SK-N-MC (cell line): Measurements from ENCODE around the gene GPAM.

ENCODE experiments used
- DNase-seq: peaks from one replicate; pipeline ENCODE4 v3.0.0-alpha.2; 2011; ENCODE audit warnings: low read depth, low spot score
- H3K27ac ChIP-seq: fragments of 200-600 bp; sonication (generic); 2 replicates; pipeline ENCODE4 v1.5.1; 2016; ENCODE audit warnings: mixed run types
- H3K36me3 ChIP-seq: fragments of 200-600 bp; sonication (generic); 2 replicates; pipeline ENCODE4 v1.6.1; 2017; ENCODE audit warnings: antibody characterized with exemption, low read length, mixed read lengths; ENCODE audit not compliant: insufficient read depth
- H3K4me3 ChIP-seq: fragments of 200-600 bp; sonication (generic); 2 replicates; pipeline ENCODE4 v1.5.1; 2016
- H3K9ac ChIP-seq: fragments of 200-600 bp; sonication (generic); 2 replicates; pipeline ENCODE4 v1.8.0; 2017; ENCODE audit warnings: mixed run types, mixed read lengths; ENCODE audit not compliant: insufficient read length
- H3K9me3 ChIP-seq: fragments of 200-600 bp; sonication (generic); 2 replicates; pipeline ENCODE4 v1.6.1; 2017; ENCODE audit warnings: low read depth, mild to moderate bottlenecking, antibody characterized with exemption, low read length, moderate library complexity, mixed read lengths
- EZH2 ChIP-seq: fragments of 200-600 bp; sonication (generic); IDR thresholded peaks from one replicate; pipeline ENCODE4 v1.6.1; 2017; ENCODE audit warnings: antibody characterized with exemption
- FOXP2 ChIP-seq: optimal IDR thresholded peaks from 2 replicates; pipeline ENCODE3; 2011; ENCODE audit warnings: mild to moderate bottlenecking, moderate library complexity; ENCODE audit not compliant: insufficient read depth; ENCODE audit errors: extremely low read length, control extremely low read depth
- POLR2AphosphoS5 ChIP-seq: IDR thresholded peaks from 2 replicates; pipeline ENCODE4 v1.6.1; 2012; ENCODE audit warnings: mild to moderate bottlenecking, low read depth, low read length, borderline replicate concordance

Gene GPAM

DNA sequence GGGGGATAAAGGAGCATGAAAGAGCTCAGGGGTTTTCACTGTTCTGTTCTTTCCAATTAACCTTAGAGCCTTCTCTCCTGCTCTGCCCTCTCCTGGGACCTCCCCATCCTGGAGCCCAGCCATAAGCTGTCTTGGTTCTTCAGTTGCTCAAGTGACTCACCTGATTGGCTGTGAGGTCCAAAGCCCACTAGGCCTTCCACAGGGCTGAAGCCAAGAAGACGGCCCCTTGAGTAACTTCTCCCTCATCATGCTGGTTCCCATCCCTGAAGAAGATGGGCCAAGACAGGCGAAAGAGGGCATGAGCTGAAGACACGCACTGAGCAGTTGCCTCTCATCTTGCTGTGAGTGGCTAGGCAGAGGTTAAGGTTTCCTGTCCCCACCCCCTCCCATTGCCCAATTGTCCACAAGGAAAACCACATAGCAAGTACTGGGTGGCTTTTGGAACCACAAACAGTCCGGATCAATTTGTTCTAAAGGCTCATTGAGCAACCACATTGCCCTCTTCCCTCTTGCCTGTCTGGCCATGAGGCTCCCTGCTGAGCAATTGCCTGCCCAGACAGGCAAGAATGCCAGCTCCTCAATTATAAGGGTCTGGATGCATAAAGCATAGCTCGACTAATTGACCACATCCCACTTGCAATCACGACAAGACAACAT is 43.9 kb upstream of the GPAM start:
- TF ChIP-seq FOXP2, result no peak
- Histone ChIP-seq H3K4me3 (no peak overlapping the region), H3K9me3 (no peaks in the 10 kb centered on the region), H3K9ac (no peak overlapping the region), H3K36me3 (no peaks in the 10 kb centered on the region), H3K27ac (no peak overlapping the region)
- no peak for DNase-seq

DNA sequence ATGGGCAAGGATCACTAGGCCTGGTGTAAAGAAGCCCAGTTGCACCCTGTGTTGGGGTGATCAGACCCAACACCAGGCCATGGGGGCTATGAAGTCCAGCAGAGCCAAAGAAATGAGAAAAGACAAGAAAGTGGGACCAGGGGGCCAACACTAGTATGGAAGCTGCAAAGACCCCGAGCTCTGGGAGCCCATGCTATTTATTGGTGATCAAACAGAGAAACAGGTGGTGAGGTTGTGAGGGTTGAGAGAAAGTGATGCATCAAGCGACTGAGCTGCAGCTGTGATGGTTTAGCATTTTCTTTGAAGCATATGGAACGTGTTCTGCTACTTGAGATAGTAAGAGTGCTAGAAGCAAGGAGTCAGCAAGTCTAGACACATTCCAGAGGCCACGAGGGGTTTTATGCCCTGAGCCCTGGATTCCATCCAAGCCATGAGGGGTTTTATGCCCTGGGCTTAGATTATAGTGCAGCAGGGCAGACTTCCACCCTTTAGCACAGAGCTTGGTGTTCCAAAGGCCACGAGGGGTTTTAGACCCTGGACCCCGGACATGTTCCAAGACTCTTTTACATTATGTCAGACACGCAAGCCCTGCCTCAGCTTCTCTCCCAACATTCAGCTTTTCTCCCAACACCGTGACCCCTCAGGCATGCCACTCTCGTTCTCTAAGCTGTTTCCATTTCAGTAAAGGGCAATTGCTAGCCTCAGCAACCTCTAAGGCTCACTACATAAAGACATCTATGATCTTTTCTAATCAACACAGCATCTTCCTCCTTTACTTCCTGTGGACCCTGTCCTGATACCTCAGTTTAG is 43.1 kb upstream of the GPAM start:
- Histone ChIP-seq H3K36me3 (no peaks in the 10 kb centered on the region), H3K9me3 (no peaks in the 10 kb centered on the region), H3K9ac (no peak overlapping the region), H3K4me3 (no peak overlapping the region), H3K27ac (no peak overlapping the region)
- no peak for DNase-seq
- TF ChIP-seq POLR2AphosphoS5, result no peak
- TF ChIP-seq FOXP2, result no peak
- no peak for TF ChIP-seq EZH2

DNA sequence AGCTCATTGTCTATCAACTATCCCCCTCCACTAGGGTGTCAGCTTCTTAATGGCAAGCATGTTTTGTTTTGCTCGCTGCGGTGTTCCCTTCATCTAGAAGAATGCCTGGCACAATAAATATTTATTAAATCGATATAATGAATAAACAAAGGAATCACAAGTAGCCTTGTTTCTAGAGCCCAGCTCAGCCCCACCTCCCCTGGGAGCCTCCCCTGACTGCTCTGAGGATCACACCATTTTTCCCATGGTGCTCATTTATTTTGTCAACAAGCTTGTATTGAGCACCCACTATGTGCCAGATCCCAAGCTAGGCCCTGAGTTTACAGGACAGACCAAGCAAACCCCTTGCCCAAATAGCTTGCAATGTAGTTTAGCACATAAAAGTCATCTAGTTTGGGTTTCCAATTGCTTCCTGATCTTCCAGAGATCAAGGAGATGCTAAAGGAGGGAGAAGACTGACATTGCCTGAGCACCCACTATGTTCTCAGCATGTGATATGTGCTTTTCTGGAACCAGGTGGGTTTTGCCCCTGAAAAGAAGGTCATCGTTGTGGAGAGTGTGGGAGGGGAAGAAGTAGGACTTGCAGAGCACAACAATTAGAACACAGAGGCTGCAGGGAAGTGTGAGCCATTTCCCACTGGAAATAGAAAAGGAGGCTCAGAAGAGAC is 42.3 kb upstream of the GPAM start:
- Histone ChIP-seq H3K9me3 (no peaks in the 10 kb centered on the region), H3K27ac (no peak overlapping the region), H3K4me3 (no peak overlapping the region), H3K36me3 (no peaks in the 10 kb centered on the region), H3K9ac (no peak overlapping the region)
- DNase-seq, result no peak
- no peak for TF ChIP-seq FOXP2
- no peak for TF ChIP-seq EZH2
- no peak for TF ChIP-seq POLR2AphosphoS5

DNA sequence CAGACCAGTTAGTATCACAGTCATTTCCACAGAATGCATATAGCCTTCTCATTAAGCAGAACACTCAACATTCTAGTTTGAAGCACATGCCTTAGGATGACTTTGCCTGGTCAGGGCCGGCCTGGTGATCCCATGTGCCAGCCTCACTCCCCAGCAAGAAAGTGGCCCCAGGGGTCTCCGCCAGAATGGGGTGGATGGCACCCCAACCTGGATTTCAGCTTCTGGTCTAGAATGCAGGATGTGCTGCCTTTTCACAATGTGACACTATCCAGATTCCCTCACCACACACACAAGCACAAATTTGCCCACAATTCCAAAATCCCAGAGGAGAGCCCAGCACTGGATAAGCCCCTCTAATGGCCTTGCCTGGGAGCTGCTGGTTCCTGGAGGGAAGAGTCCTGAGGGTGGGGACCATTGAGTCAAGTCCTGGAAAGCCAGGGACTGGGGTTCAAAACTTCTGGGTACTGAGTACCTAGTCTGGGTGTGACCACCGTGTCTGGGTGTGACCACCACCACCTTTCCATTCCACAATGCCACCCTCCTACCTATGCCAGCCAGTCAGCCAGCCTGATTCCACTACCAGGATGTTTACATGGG is 41.5 kb upstream of the GPAM start:
- TF ChIP-seq POLR2AphosphoS5 (no peak), FOXP2 (no peak), EZH2 (no peak)
- Histone ChIP-seq H3K9me3 (no peaks in the 10 kb centered on the region), H3K36me3 (no peaks in the 10 kb centered on the region), H3K9ac (no peak overlapping the region), H3K4me3 (no peak overlapping the region), H3K27ac (no peak overlapping the region)
- DNase-seq, result no peak

GRCh38 chr10:112223725-112224124 is 40.2 kb upstream of the GPAM start:
- no peaks in the 10 kb centered on the region for H3K9me3 ChIP-seq
- H3K36me3 ChIP-seq, result no peaks in the 10 kb centered on the region

GRCh38 chr10:112222799-112223198 is 39.2 kb upstream of the GPAM start:
- Histone ChIP-seq H3K9ac (no peak overlapping the region), H3K36me3 (no peaks in the 10 kb centered on the region), H3K9me3 (no peaks in the 10 kb centered on the region), H3K4me3 (no peak overlapping the region), H3K27ac (no peak overlapping the region)
- TF ChIP-seq FOXP2 (no peak), POLR2AphosphoS5 (no peak), EZH2 (no peak)
- DNase-seq, result no peak

More at GRCh38 chr10:112223725-112224124, 40.2 kb upstream of the GPAM start:
- no peak overlapping the region for H3K4me3 ChIP-seq
- no peak overlapping the region for H3K9ac ChIP-seq
- TF ChIP-seq POLR2AphosphoS5, result no peak
- no peak for TF ChIP-seq FOXP2
- DNase-seq, result no peak
- no peak overlapping the region for H3K27ac ChIP-seq

GRCh38 chr10:112221545-112221944 is 38.0 kb upstream of the GPAM start:
- H3K4me3 ChIP-seq, result no peak overlapping the region
- DNase-seq, result no peak
- no peak overlapping the region for H3K9ac ChIP-seq
- H3K9me3 ChIP-seq, result no peaks in the 10 kb centered on the region
- TF ChIP-seq POLR2AphosphoS5 (no peak), FOXP2 (no peak), EZH2 (no peak)
- H3K27ac ChIP-seq, result no peak overlapping the region
- no peaks in the 10 kb centered on the region for H3K36me3 ChIP-seq

GRCh38 chr10:112218960-112219359 is 35.4 kb upstream of the GPAM start:
- no peaks in the 10 kb centered on the region for H3K9me3 ChIP-seq
- H3K27ac ChIP-seq, result no peak overlapping the region
- H3K4me3 ChIP-seq, result no peak overlapping the region
- no peak for TF ChIP-seq FOXP2
- no peak for TF ChIP-seq EZH2
- TF ChIP-seq POLR2AphosphoS5, result no peak
- H3K9ac ChIP-seq, result no peak overlapping the region
- DNase-seq, result no peak
- H3K36me3 ChIP-seq, result no peaks in the 10 kb centered on the region
